ENCODE measurements around the gene MYO1B. TPM values are rescaled to one million over a fixed set of nuclear protein-coding genes. Genes with fewer than 3 reads are reported as not detected.

Gene MYO1B
- total and polyA plus RNA-seq, 7 experiments from 2014 or later = 0.43 to 14.9 (median 0.54) TPM

DNA sequence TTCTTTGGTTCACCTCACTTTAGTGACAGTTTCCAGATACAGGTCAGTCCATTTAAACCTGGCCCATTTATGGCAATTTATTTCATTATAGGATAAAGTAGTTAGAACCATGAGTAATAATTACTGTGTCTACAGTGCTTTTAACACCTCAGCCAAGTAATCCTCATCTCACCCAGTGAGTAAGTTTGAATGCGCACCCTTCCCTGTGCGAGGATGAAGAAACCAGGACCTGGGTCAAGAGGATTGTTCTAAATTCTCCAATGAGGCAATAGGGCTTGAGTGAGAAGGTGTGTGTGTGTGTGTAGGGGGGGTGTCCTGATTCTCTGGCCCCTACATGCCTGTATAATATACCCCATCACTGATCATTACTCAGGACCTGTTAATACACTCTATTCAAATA, 854 bp upstream of the MYO1B start:
- Histone ChIP-seq H3K27ac (ENCODE audit: low read depth, low read length) (no peak overlapping the region), H3K4me1 (ENCODE audit: control insufficient read depth in 2 of 2, insufficient read depth in 2 of 2, low read length in 2 of 2) (no peaks in the 10 kb centered on the region), H3K27me3 (ENCODE audit: control insufficient read depth in 2 of 2, insufficient read depth in 2 of 2, low read length in 2 of 2) (peaks cover 0 to 4% of the 10 kb centered on the region in 2 donors), H3K36me3 (ENCODE audit: control insufficient read depth in 2 of 3, insufficient read depth in 3 of 3, low read length in 3 of 3) (no peaks in the 10 kb centered on the region), H3K4me3 (ENCODE audit: low read length) (no peak overlapping the region), H3K9me3 (ENCODE audit: control insufficient read depth in 2 of 3, low read length in 3 of 3) (peaks cover 0 to 6% (median 0%) of the 10 kb centered on the region in 3 experiments)
- Mint-ChIP-seq H3K27me3 (peaks cover 6 to 37% (median 20%) of the 10 kb centered on the region in 5 donors), H3K4me3 (peak overlapping the region; percentile 47 to 81 (median 76)), H3K36me3 (peaks cover 0 to 6% (median 0%) of the 10 kb centered on the region in 5 donors), H3K9me3 (peaks cover 0 to 7% (median 0%) of the 10 kb centered on the region in 11 donors), H3K27ac (peak overlapping the region in 1 of 9 donors; percentile 62), H3K4me1 (peaks cover 6 to 16% (median 9%) of the 10 kb centered on the region in 7 donors)
- ATAC-seq (no peak), DNase-seq (no peak)
- ChIA-PET CTCF (no interaction called here), POLR2A (no interaction called here)
- intact Hi-C loops (cut with micrococcal nuclease) = loop anchor here (2.0 to 10.0 kb wide), 5 partner anchors 40 to 280 kb away; no protein-coding TSS in a partner anchor

DNA sequence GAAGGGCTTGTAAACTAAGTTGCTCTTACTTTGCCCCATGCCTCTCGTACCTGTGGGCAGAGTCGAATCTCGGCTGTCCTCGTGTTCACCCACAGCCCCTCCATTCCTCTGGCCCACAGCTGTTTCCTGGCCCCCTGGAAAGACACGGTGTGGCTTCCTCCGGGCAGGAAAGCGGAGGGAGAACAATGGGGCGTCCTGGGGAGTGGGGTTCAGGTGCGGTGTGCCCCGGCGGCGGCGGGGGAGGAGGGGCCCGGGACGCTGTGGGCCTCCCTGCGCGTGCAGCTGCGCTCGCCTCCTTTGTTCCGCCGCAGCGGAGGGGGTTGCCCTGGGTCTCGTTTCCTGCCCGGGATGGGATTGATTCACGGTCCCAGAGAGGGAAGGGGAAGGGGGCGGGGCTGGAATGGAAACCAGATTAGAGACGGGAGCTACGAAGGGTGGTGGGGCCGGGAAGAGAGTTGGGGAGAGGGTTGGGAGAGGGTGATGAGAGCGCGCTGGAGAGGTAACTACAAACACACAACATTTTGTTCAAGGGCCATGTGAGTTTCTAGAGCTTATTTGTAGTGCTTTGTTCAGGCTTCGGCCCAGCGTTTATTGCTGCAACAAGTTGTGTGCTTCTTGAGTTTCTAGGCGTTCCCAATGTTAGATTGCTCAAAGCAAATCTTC, 796 bp downstream of the MYO1B start:
- peak overlapping the region in 4 of 9 donors; percentile 16 to 67 (median 51) for H3K27ac Mint-ChIP-seq
- H3K27me3 ChIP-seq (ENCODE audit: control insufficient read depth in 2 of 2, insufficient read depth in 2 of 2, low read length in 2 of 2) = peaks cover 0 to 4% of the 10 kb centered on the region in 2 donors
- peaks cover 6 to 16% (median 9%) of the 10 kb centered on the region in 7 donors for H3K4me1 Mint-ChIP-seq
- no peak overlapping the region for H3K27ac ChIP-seq (ENCODE audit: low read depth, low read length)
- H3K4me3 ChIP-seq (ENCODE audit: low read length) = peak overlapping the region; percentile 50
- DNase-seq = peak in 8 of 9 donors; percentile 7 to 50 (median 26)
- peaks cover 0 to 6% (median 0%) of the 10 kb centered on the region in 5 donors for H3K36me3 Mint-ChIP-seq
- peak; percentile 35 for ATAC-seq
- peaks cover 6 to 37% (median 20%) of the 10 kb centered on the region in 5 donors for H3K27me3 Mint-ChIP-seq
- intact Hi-C loops (cut with micrococcal nuclease) = loop anchor here (1.0 to 10.0 kb wide), 7 partner anchors 41 to 279 kb away; no protein-coding TSS in a partner anchor
- CTCF ChIA-PET = interaction anchor here (1.2 kb wide), 1 partner anchor 30 kb away, joined by 3 read pairs; no protein-coding TSS in a partner anchor
- no peaks in the 10 kb centered on the region for H3K36me3 ChIP-seq (ENCODE audit: control insufficient read depth in 2 of 3, insufficient read depth in 3 of 3, low read length in 3 of 3)
- H3K9me3 ChIP-seq (ENCODE audit: control insufficient read depth in 2 of 3, low read length in 3 of 3) = peaks cover 0 to 6% (median 0%) of the 10 kb centered on the region in 3 experiments
- peaks cover 0 to 7% (median 0%) of the 10 kb centered on the region in 11 donors for H3K9me3 Mint-ChIP-seq
- H3K4me3 Mint-ChIP-seq = peak overlapping the region; percentile 74 to 90 (median 84)
- POLR2A ChIA-PET = no interaction called here
- no peaks in the 10 kb centered on the region for H3K4me1 ChIP-seq (ENCODE audit: control insufficient read depth in 2 of 2, insufficient read depth in 2 of 2, low read length in 2 of 2)

DNA sequence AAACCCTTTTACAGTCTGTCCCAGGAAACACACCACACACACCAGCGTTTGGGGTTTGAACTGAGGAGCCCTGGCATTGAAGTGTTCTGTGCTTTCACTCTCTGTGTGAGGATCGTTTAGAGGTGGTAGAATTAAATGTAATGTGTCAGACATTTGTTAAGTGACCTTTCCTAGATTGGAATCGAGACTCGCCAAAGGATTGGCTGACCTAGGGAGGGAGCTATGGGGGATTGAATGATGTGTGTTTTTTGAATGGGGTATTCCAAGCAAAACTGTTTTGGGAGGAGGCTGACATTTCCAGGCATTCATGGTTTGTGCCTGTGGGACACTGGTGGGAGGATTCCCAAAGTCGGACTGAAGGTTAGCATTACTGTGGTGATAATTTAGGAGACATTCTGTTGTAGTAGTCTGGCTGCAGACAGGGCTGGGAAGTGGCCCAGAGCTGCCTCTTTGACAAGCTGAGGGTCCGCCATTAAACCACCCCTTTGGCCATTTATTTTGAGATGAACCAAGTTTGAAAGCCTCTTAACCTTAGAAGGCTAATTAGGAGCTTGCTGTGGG, 1.7 kb downstream of the MYO1B start:
- Histone ChIP-seq H3K36me3 (ENCODE audit: control insufficient read depth in 2 of 3, insufficient read depth in 3 of 3, low read length in 3 of 3) (no peaks in the 10 kb centered on the region), H3K27me3 (ENCODE audit: control insufficient read depth in 2 of 2, insufficient read depth in 2 of 2, low read length in 2 of 2) (peaks cover 0 to 4% of the 10 kb centered on the region in 2 donors), H3K4me1 (ENCODE audit: control insufficient read depth in 2 of 2, insufficient read depth in 2 of 2, low read length in 2 of 2) (no peaks in the 10 kb centered on the region), H3K4me3 (ENCODE audit: low read length) (no peak overlapping the region), H3K27ac (ENCODE audit: low read depth, low read length) (no peak overlapping the region), H3K9me3 (ENCODE audit: control insufficient read depth in 2 of 3, low read length in 3 of 3) (peaks cover 0 to 6% (median 0%) of the 10 kb centered on the region in 3 experiments)
- DNase-seq (no peak), ATAC-seq (no peak)
- Mint-ChIP-seq H3K27ac (peak overlapping the region in 1 of 9 donors; percentile 42), H3K4me1 (peaks cover 6 to 16% (median 9%) of the 10 kb centered on the region in 7 donors), H3K36me3 (peaks cover 0 to 6% (median 0%) of the 10 kb centered on the region in 5 donors), H3K4me3 (peak overlapping the region in 8 of 10 donors; percentile 1 to 84 (median 78)), H3K9me3 (peaks cover 0 to 7% (median 0%) of the 10 kb centered on the region in 11 donors), H3K27me3 (peaks cover 6 to 37% (median 20%) of the 10 kb centered on the region in 5 donors)
- POLR2A ChIA-PET = no interaction called here
- intact Hi-C loops (cut with micrococcal nuclease) = loop anchor here in 1 of 2 donors (5.0 to 10.0 kb wide), 2 partner anchors 195 to 278 kb away; no protein-coding TSS in a partner anchor
- CTCF ChIA-PET = interaction anchor here (0.7 kb wide), 1 partner anchor 59 kb away, joined by 4 read pairs; no protein-coding TSS in a partner anchor

DNA sequence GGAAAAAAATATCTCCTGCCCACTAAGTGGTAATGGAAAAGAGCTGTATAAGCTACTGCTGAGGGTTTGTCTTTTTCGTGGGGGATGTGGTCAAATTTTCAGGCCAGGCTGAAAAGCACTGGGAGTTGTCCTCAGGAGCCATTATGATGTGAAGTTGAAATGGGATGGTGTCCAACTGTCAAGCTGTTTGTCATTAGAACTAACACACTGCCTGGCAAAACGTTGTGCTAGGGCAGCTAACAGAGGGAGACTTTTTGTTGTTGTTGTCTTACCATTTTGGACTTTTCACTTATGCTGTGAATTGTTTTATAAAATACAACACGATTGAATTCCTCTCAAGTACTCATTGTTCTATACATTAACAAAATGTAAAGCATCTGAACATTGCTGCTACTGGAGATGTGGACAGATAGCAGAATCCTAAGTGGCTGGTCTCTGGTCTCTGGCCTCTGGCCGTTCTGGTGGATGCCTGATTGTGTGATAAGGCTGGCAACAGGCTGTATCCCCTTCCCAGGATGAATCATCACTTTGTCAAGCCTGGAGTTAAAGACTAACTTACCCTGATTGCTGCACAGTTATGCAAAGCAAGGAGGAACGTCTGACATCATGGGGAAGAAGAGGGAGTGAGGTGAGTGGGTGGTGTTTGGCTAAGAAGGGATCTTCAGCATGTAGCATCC, 2.3 kb downstream of the MYO1B start:
- DNase-seq (no peak), ATAC-seq (no peak)
- Mint-ChIP-seq H3K27me3 (peaks cover 6 to 37% (median 20%) of the 10 kb centered on the region in 5 donors), H3K27ac (no peak overlapping the region), H3K9me3 (peaks cover 0 to 7% (median 0%) of the 10 kb centered on the region in 11 donors), H3K4me1 (peaks cover 6 to 16% (median 9%) of the 10 kb centered on the region in 7 donors), H3K4me3 (peak overlapping the region in 4 of 10 donors; percentile 12 to 36 (median 14)), H3K36me3 (peaks cover 0 to 6% (median 0%) of the 10 kb centered on the region in 5 donors)
- H3K9me3 ChIP-seq (ENCODE audit: control insufficient read depth in 2 of 3, low read length in 3 of 3) = peaks cover 0 to 6% (median 0%) of the 10 kb centered on the region in 3 experiments
- no peaks in the 10 kb centered on the region for H3K4me1 ChIP-seq (ENCODE audit: control insufficient read depth in 2 of 2, insufficient read depth in 2 of 2, low read length in 2 of 2)
- POLR2A ChIA-PET = no interaction called here
- peaks cover 0 to 4% of the 10 kb centered on the region in 2 donors for H3K27me3 ChIP-seq (ENCODE audit: control insufficient read depth in 2 of 2, insufficient read depth in 2 of 2, low read length in 2 of 2)
- intact Hi-C loops (cut with micrococcal nuclease) = loop anchor here in 1 of 2 donors (5.0 to 10.0 kb wide), 2 partner anchors 195 to 277 kb away; no protein-coding TSS in a partner anchor
- CTCF ChIA-PET = interaction anchor here (0.7 kb wide), 1 partner anchor 59 kb away, joined by 4 read pairs; no protein-coding TSS in a partner anchor
- H3K27ac ChIP-seq (ENCODE audit: low read depth, low read length) = no peak overlapping the region
- H3K4me3 ChIP-seq (ENCODE audit: low read length) = no peak overlapping the region
- no peaks in the 10 kb centered on the region for H3K36me3 ChIP-seq (ENCODE audit: control insufficient read depth in 2 of 3, insufficient read depth in 3 of 3, low read length in 3 of 3)

DNA sequence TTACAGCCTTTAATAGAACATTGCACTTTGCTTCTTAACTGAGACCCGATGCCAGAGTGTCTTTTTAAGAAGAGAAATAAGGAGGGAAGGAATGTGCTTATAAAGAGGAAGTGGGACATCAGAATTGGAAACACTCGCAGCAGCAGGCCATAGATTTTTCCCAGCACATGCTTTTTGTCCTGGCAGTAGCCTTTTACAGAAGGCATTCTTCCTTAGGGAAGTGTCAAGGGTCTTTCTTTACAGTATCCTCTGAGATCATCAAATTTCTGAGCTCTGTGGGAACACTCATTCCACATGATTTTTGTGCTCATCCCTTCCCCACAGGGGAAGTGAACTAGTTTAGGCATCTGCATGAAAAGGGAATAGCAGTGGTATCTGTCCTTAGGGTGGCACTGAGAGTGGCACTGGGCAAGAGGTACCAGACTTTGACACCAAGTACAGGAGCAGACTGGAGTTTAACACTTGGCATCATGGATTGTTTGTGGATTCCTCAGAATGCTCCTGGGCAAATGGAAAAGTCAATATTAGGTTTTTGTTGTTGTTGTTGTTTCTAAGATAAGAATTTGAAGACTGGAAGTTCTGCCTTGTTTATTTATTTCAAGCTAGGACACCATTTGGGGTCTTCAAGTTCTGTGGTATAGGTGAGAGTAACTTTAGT, 4.1 kb downstream of the MYO1B start:
- intact Hi-C loops (cut with micrococcal nuclease) = loop anchor here in 1 of 2 donors (5.0 to 10.0 kb wide), 2 partner anchors 197 to 276 kb away; no protein-coding TSS in a partner anchor
- H3K27me3 ChIP-seq (ENCODE audit: control insufficient read depth in 2 of 2, insufficient read depth in 2 of 2, low read length in 2 of 2) = peaks cover 0 to 4% of the 10 kb centered on the region in 2 donors
- CTCF ChIA-PET = no interaction called here
- Mint-ChIP-seq H3K27ac (no peak overlapping the region), H3K4me1 (peaks cover 6 to 16% (median 9%) of the 10 kb centered on the region in 7 donors), H3K4me3 (no peak overlapping the region), H3K27me3 (peaks cover 6 to 25% (median 20%) of the 10 kb centered on the region in 5 donors), H3K9me3 (no peaks in the 10 kb centered on the region), H3K36me3 (peaks cover 0 to 2% (median 0%) of the 10 kb centered on the region in 5 donors)
- H3K4me3 ChIP-seq (ENCODE audit: low read length) = no peak overlapping the region
- H3K4me1 ChIP-seq (ENCODE audit: control insufficient read depth in 2 of 2, insufficient read depth in 2 of 2, low read length in 2 of 2) = no peaks in the 10 kb centered on the region
- no peak for ATAC-seq
- H3K36me3 ChIP-seq (ENCODE audit: control insufficient read depth in 2 of 3, insufficient read depth in 3 of 3, low read length in 3 of 3) = no peaks in the 10 kb centered on the region
- no peak overlapping the region for H3K27ac ChIP-seq (ENCODE audit: low read depth, low read length)
- POLR2A ChIA-PET = no interaction called here
- no peak for DNase-seq
- no peaks in the 10 kb centered on the region for H3K9me3 ChIP-seq (ENCODE audit: control insufficient read depth in 2 of 3, low read length in 3 of 3)

DNA sequence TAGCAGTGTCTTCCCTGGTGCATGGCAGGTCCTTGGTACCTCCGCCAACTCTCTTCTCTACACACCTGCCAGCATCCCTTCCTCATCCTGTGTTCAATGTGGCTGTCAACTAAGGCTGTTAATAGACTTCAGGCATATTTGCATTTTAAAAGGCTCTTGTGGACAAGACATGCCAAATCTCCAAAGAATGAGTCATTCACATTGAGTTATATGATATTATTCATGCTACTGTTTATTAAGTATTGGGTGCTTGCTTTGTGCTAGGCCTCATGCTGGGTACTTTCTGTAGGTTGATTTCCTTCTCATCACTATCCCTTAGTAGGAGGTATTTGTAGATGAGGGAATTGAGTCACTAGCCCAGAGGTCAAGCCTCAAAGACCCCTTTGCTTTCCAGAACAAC, 5.2 kb downstream of the MYO1B start:
- no peak for ATAC-seq
- POLR2A ChIA-PET = no interaction called here
- peaks cover 6 to 20% (median 19%) of the 10 kb centered on the region in 5 donors for H3K27me3 Mint-ChIP-seq

More for the DNA sequence above, 5.2 kb downstream of the MYO1B start:
- Histone ChIP-seq H3K4me3 (ENCODE audit: low read length) (no peak overlapping the region), H3K4me1 (ENCODE audit: control insufficient read depth in 2 of 2, insufficient read depth in 2 of 2, low read length in 2 of 2) (no peaks in the 10 kb centered on the region), H3K27me3 (ENCODE audit: control insufficient read depth in 2 of 2, insufficient read depth in 2 of 2, low read length in 2 of 2) (peaks cover 0 to 4% of the 10 kb centered on the region in 2 donors), H3K27ac (ENCODE audit: low read depth, low read length) (no peak overlapping the region), H3K9me3 (ENCODE audit: control insufficient read depth in 2 of 3, low read length in 3 of 3) (no peaks in the 10 kb centered on the region), H3K36me3 (ENCODE audit: control insufficient read depth in 2 of 3, insufficient read depth in 3 of 3, low read length in 3 of 3) (no peaks in the 10 kb centered on the region)
- no peak overlapping the region for H3K4me3 Mint-ChIP-seq
- no peak for DNase-seq
- CTCF ChIA-PET = no interaction called here
- intact Hi-C loops (cut with micrococcal nuclease) = no loop called here
- H3K36me3 Mint-ChIP-seq = peaks cover 0 to 2% (median 0%) of the 10 kb centered on the region in 5 donors
- peaks cover 6 to 12% (median 9%) of the 10 kb centered on the region in 7 donors for H3K4me1 Mint-ChIP-seq
- H3K27ac Mint-ChIP-seq = no peak overlapping the region
- H3K9me3 Mint-ChIP-seq = no peaks in the 10 kb centered on the region
